NCI-H82 treated with DMSO at 0.1 percent for 48 hours (cell line): ENCODE measurements around the gene KCNQ1.

Experiments
- DNase-seq: peaks from one replicate; lab custom pipeline; 2025; ENCODE audit not compliant: unreplicated experiment; lab: John Stamatoyannopoulos, UW

The KCNQ1 gene

GRCh38 chr11:2831781-2832532 is 387.1 kb downstream of the KCNQ1 start:
- no peak for DNase-seq

- no peak for DNase-seq
These were observed 387.8 kb downstream of the KCNQ1 start for GRCh38 chr11:2832533-2833020.

GRCh38 chr11:2833051-2833715 is 388.4 kb downstream of the KCNQ1 start:
- DNase-seq: no peak

GRCh38 chr11:2833716-2834502 is 389.1 kb downstream of the KCNQ1 start:
- no peak for DNase-seq

GRCh38 chr11:2834503-2835273 is 389.9 kb downstream of the KCNQ1 start:
- no peak for DNase-seq

- no peak for DNase-seq
These were observed 390.5 kb downstream of the KCNQ1 start for GRCh38 chr11:2835296-2835695.

- DNase-seq: no peak
These were observed 390.9 kb downstream of the KCNQ1 start for GRCh38 chr11:2835751-2836150.

- no peak for DNase-seq
These were observed 391.7 kb downstream of the KCNQ1 start for GRCh38 chr11:2836315-2837095.

- peak; percentile 0 for DNase-seq
These were observed 392.3 kb downstream of the KCNQ1 start for GRCh38 chr11:2837096-2837601.

- DNase-seq: no peak
These were observed 392.8 kb downstream of the KCNQ1 start for GRCh38 chr11:2837651-2838050.

- DNase-seq: no peak
These were observed 393.3 kb downstream of the KCNQ1 start for GRCh38 chr11:2838091-2838490.

GRCh38 chr11:2838676-2839294 is 394.0 kb downstream of the KCNQ1 start:
- DNase-seq: no peak

- DNase-seq: no peak
These were observed 394.7 kb downstream of the KCNQ1 start for GRCh38 chr11:2839395-2839943.

- no peak for DNase-seq
These were observed 396.8 kb downstream of the KCNQ1 start for GRCh38 chr11:2841411-2842190.

GRCh38 chr11:2842876-2843275 is 398.1 kb downstream of the KCNQ1 start:
- no peak for DNase-seq

GRCh38 chr11:2843551-2843950 is 398.7 kb downstream of the KCNQ1 start:
- no peak for DNase-seq

GRCh38 chr11:2844116-2844842 is 399.5 kb downstream of the KCNQ1 start:
- no peak for DNase-seq

GRCh38 chr11:2844996-2845395 is 400.2 kb downstream of the KCNQ1 start:
- no peak for DNase-seq
